Measurements from ENCODE around the gene GKN2.
"Not testable (repeated sequence)": the region's sequence is repeated elsewhere in the genome, so short reads cannot be mapped to it uniquely, and the experiment has no call there.

Gene GKN2

GRCh38 chr2:68918497-68918896 lies 34.2 kb downstream of the GKN2 start:
- ATAC-seq: no peak
- DNase-seq: no peak

DNA sequence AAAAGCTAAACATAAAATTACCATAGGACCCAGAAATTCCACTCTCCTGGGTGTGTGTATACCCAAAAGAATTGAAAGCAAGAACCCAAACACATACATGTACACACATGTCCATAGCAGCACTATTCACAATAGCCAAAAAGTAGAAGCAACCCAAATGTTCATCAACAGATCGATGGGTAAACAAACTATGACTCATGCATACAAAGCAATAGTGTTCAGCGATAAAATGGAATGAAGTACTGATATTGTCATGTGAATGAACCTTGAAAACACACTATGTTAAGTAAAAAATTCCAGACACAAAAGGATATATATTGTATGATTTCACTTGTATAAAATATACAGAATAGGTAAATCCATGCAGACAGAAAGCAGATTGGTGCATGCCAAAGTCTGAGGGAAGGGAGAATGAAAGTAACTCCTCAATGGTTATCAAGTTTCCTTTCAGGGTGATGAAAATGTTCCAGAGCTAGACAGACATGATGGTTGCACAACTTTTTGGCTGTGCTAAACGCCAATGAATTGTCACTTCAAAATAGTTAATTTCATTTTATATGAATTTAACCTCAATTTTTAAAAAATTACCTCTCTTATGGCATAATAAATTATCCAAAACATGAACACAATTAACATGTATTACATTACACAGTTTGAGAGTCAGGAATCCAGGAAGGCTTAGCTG lies 35.5 kb downstream of the GKN2 start:
- DNase-seq: no peak
- ATAC-seq: no peak

DNA sequence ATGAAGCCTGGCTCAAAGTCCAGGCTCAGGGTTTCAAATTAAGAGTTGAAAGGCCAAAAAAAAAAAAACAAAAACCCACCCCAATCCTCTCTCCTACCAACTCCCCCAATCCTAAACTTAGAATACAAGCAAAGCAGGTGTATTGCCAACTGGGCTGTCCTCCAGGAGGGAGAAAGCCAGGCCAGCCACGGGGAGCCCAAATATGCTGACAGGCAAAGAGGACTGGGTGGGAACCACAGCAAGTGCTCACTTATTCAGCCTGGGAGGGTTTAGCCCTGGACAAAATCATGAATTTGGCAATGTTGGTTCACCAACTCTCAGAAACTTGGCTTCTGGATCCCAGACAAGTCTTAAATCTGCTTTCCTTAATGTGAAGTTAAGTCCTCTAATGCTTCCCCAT lies 36.5 kb downstream of the GKN2 start:
- no peak for ATAC-seq

GRCh38 chr2:68915393-68915792 lies 37.3 kb downstream of the GKN2 start:
- no peak for ATAC-seq
- no peak for DNase-seq

More for the DNA sequence above, 36.5 kb downstream of the GKN2 start:
- no peak for DNase-seq

- DNase-seq (no peak), ATAC-seq (no peak)
Observed at GRCh38 chr2:68913359-68913758, 39.3 kb downstream of the GKN2 start.

- DNase-seq: peak; percentile 39
- no peak for ATAC-seq
Observed at GRCh38 chr2:68912732-68913131, 40.0 kb downstream of the GKN2 start.

- DNase-seq (no peak), ATAC-seq (no peak)
Observed at GRCh38 chr2:68912111-68912510, 40.6 kb downstream of the GKN2 start.

GRCh38 chr2:68911709-68912108 lies 41.0 kb downstream of the GKN2 start:
- ATAC-seq: no peak

GRCh38 chr2:68911246-68911645 lies 41.4 kb downstream of the GKN2 start:
- ATAC-seq (no peak), DNase-seq (no peak)

More at GRCh38 chr2:68911709-68912108, 41.0 kb downstream of the GKN2 start:
- DNase-seq: no peak

GRCh38 chr2:68909793-68910674 lies 42.7 kb downstream of the GKN2 start:
- DNase-seq (peak; percentile 84), ATAC-seq (peak; percentile 52)

DNA sequence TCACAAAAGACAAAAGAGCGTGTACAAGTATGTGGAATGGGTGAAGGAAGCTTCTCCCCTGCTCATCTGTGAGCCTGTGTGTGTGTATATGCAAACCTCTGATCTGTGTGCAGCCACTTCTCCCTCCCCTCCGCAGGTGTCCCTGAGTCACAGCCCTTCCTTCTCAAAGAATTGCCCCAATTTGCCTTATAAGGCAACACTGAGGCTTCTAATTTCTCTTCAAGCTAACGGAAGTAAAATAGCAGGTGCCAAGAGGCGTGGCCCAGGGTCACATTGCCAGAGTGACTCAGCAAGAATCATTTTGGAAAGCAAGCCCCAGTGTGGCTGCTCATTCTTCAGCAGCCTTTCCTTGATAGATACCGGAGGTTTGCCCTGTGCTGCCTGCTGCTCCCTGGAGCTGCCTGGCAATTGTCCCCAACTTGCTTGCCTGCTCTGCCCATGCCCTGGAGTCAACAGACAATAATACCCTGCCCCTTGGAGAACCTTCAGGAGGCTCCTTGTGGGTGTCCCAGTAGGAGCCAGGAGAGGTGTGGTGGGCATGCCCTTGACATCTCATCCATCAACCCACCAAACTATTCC lies 44.2 kb downstream of the GKN2 start:
- DNase-seq: peak; percentile 75
- ATAC-seq: peak; percentile 87

DNA sequence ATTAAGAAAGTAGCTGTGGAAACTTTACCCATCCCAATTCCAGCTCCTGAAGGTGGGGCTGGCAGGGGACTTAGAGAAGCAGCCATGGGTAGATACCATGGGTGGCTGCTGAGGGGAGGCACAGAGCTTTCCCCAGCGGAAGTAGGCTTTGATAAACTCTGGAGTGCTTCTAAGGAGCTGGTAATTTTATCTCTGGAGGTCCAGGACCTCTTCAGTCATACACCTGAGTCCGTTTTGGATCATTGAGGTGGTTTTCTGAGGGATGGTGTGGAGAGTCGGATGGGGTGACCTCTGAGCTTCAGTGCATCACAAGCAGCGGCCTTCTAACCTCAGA lies 44.8 kb downstream of the GKN2 start:
- ATAC-seq: no peak

DNA sequence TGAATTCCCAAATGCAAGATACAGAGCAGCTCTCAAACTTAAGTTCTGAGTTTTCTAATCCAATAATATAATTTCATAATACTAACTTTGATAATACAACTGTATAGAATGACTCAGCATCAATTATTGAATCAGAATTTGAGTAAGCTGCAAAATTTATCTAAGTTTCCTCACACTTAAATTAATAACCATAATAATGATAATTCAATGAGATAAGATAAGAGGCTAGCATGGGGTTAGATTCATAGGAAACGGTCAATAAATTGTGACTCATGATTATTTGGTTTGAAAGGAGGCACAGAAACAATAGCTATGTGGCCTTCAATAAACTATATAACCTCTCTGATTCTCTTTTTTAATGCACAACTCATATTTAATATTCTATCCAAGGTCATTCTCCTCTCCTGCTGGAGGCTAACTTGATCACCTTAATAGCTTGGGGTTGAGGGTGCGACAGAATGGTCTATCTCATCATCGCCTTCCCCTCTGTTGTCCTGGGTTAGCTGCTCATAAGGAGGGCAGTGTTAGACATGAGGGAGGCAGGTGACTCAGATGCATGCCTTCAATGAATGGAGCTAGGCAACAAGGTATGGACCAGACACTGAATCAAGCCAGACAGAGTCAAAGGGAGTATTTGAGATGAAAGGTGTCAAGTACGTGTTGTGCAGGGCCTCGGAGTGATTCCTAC lies 45.3 kb downstream of the GKN2 start:
- no peak for DNase-seq
- ATAC-seq: no peak

More for the DNA sequence above, 44.8 kb downstream of the GKN2 start:
- DNase-seq: no peak

DNA sequence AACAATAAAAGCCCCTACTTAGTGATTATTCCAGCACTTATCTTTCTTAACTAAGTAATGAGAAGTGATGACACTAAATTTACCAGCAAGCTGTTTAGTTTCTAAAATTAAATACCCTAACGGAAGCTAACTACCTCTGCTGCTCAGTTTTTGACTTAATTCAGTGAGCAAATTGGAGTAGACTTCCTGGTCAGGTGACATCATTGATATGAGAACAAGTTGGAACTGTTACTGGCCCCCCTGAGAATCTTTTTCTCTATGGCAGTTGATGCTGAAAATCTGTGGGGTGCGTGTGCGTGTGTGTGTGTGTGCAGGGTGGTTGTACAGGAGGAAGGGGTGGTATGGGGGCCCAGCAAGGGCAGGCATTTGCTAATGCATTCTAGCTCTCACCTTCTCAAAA lies 46.0 kb downstream of the GKN2 start:
- no peak for ATAC-seq

GRCh38 chr2:68905116-68905515 lies 47.6 kb downstream of the GKN2 start:
- no peak for ATAC-seq
- DNase-seq: no peak

More for the DNA sequence above, 46.0 kb downstream of the GKN2 start:
- DNase-seq: no peak

DNA sequence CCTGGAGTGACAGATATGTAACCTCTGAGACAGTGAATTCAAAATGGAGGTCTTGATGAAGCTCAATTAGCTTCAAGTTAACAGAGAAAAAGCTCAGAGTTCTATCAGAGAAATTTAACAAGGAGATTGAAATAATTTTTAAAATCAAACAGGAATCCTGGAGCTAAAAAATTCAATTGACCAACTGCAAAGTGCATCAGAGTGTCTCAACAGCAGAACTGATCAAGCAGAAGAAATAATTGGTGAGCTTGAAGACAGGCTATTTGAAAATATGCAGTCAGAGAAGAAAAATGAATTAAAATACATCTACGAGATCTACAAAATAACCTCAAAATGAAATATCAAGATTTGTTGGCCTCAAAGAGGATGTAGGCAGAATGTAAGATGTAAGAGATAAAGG lies 51.1 kb downstream of the GKN2 start:
- DNase-seq: no peak
- ATAC-seq: no peak

DNA sequence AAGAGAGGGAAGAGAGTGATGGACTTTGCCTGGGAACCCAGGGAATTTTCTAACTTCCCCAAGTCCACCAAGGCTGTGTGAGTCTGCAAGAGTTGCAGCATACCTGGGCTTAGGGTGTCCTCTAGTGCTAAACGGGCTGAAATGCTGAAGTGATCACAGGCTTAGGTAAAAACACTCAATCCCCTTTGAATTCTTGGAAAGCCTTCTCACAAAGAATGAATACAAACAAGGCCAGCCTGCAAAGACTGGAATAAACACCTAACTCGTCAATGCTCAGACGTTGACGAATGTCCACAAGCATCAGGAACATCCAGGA lies 51.5 kb downstream of the GKN2 start:
- no peak for DNase-seq
- no peak for ATAC-seq

- no peak for DNase-seq
Observed at GRCh38 chr2:68900496-68901198, 52.0 kb downstream of the GKN2 start.

DNA sequence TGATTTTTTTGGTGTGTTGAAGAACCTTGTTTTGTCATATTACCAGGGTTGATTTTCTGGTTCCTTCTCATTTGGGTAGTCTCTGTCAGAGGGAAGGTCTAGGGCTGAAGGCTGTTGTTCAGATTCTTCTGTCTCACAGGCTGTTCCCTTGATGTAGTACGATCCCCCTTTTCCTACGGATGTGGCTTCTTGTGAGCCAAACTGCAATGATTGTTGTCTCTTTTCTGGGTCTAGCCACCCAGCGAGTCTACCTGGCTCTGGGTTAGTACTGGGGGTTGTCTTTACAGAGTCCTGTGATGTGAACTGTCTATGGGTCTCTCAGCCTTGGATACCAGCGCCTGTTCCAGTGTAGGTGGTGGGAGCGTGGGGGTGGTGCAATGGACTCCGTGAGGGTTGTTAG lies 56.7 kb downstream of the GKN2 start:
- DNase-seq, ATAC-seq: not testable (repeated sequence)

More at GRCh38 chr2:68900496-68901198, 52.0 kb downstream of the GKN2 start:
- ATAC-seq: no peak

Measured in stimulated activated naive CD8-positive, alpha-beta T cell treated with anti-CD3 and anti-CD28 coated beads, Interleukin-15, Interleukin-2, amounts not matched to agents 100 U/mL and 50 U/mL, for 24 hours (primary cell).